ENCODE results near the gene SLC6A2. TPM values are rescaled to one million over a fixed set of nuclear protein-coding genes. Genes with fewer than 3 reads are reported as not detected.

SLC6A2 gene
- total RNA-seq, 1 experiment from 2014 or later, result 0.61 TPM

- Histone ChIP-seq H3K27ac (no peak overlapping the region), H3K9me3 (ENCODE audit: insufficient read depth, low read depth) (no peaks in the 10 kb centered on the region), H2AFZ (no peak overlapping the region), H3K27me3 (ENCODE audit: insufficient read depth, low read depth) (no peaks in the 10 kb centered on the region), H3K9me2 (ENCODE audit: insufficient read depth) (no peaks in the 10 kb centered on the region), H4K20me1 (ENCODE audit: insufficient read depth) (no peaks in the 10 kb centered on the region), H3K36me3 (ENCODE audit: low read depth) (no peaks in the 10 kb centered on the region), H3K4me2 (no peak overlapping the region), H3K4me3 (no peak overlapping the region), H3K79me2 (ENCODE audit: low read depth) (no peaks in the 10 kb centered on the region), H3F3A (ENCODE audit: insufficient read depth, low read depth) (peaks cover 3% of the 10 kb centered on the region; the same call in 1 of the 2 replicates), H3K4me1 (replicated peaks; ENCODE audit: insufficient read depth) (peaks cover 16% of the 10 kb centered on the region)
- no TSS peak for BruUV-seq (replicated peaks)
- intact Hi-C loops (cut with micrococcal nuclease; ENCODE audit: unreplicated experiment), result no loop called here
- TF ChIP-seq EZH2 (IDR thresholded peaks at IDR 0.05; ENCODE audit: low read depth), result no peak
- TF ChIP-seq, protein P1, sequence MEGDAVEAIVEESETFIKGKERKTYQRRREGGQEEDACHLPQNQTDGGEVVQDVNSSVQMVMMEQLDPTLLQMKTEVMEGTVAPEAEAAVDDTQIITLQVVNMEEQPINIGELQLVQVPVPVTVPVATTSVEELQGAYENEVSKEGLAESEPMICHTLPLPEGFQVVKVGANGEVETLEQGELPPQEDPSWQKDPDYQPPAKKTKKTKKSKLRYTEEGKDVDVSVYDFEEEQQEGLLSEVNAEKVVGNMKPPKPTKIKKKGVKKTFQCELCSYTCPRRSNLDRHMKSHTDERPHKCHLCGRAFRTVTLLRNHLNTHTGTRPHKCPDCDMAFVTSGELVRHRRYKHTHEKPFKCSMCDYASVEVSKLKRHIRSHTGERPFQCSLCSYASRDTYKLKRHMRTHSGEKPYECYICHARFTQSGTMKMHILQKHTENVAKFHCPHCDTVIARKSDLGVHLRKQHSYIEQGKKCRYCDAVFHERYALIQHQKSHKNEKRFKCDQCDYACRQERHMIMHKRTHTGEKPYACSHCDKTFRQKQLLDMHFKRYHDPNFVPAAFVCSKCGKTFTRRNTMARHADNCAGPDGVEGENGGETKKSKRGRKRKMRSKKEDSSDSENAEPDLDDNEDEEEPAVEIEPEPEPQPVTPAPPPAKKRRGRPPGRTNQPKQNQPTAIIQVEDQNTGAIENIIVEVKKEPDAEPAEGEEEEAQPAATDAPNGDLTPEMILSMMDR (conservative IDR thresholded peaks at IDR 0.05), result no peak
- POLR2A ChIA-PET (ENCODE audit: unreplicated experiment), result no interaction called here
- no peak for DNase-seq
- CTCF ChIA-PET, result no interaction called here
Measured at GRCh38 chr16:55641430-55642056, 14.2 kb upstream of the SLC6A2 start.

GRCh38 chr16:55642611-55643010 lies 13.2 kb upstream of the SLC6A2 start:
- Histone ChIP-seq H3K79me2 (ENCODE audit: low read depth) (no peaks in the 10 kb centered on the region), H3K36me3 (ENCODE audit: low read depth) (no peaks in the 10 kb centered on the region), H3K27me3 (ENCODE audit: insufficient read depth, low read depth) (no peaks in the 10 kb centered on the region), H3K4me1 (replicated peaks; ENCODE audit: insufficient read depth) (peaks cover 6% of the 10 kb centered on the region), H3K27ac (no peak overlapping the region), H3K4me2 (no peak overlapping the region), H3F3A (ENCODE audit: insufficient read depth, low read depth) (no peaks in the 10 kb centered on the region), H3K4me3 (no peak overlapping the region), H2AFZ (no peak overlapping the region), H3K9me2 (ENCODE audit: insufficient read depth) (no peaks in the 10 kb centered on the region), H4K20me1 (ENCODE audit: insufficient read depth) (no peaks in the 10 kb centered on the region), H3K9me3 (ENCODE audit: insufficient read depth, low read depth) (no peaks in the 10 kb centered on the region)
- CTCF ChIA-PET, result interaction anchor here (0.9 kb wide), 1 partner anchor 178 kb away, joined by 3 read pairs; no protein-coding TSS in a partner anchor
- intact Hi-C loops (cut with micrococcal nuclease; ENCODE audit: unreplicated experiment), result no loop called here
- no peak for TF ChIP-seq EZH2 (IDR thresholded peaks at IDR 0.05; ENCODE audit: low read depth)
- TF ChIP-seq, protein P1 (conservative IDR thresholded peaks at IDR 0.05), result no peak
- no TSS peak for BruUV-seq (replicated peaks)
- no peak for DNase-seq
- POLR2A ChIA-PET (ENCODE audit: unreplicated experiment), result no interaction called here

- Histone ChIP-seq H3K4me3 (no peak overlapping the region), H3K79me2 (ENCODE audit: low read depth) (no peaks in the 10 kb centered on the region), H3K4me1 (replicated peaks; ENCODE audit: insufficient read depth) (no peaks in the 10 kb centered on the region), H3K36me3 (ENCODE audit: low read depth) (no peaks in the 10 kb centered on the region), H4K20me1 (ENCODE audit: insufficient read depth) (no peaks in the 10 kb centered on the region), H3K4me2 (no peak overlapping the region), H2AFZ (no peak overlapping the region), H3K27ac (no peak overlapping the region), H3K9me3 (ENCODE audit: insufficient read depth, low read depth) (no peaks in the 10 kb centered on the region), H3K27me3 (ENCODE audit: insufficient read depth, low read depth) (no peaks in the 10 kb centered on the region), H3F3A (ENCODE audit: insufficient read depth, low read depth) (no peaks in the 10 kb centered on the region), H3K9me2 (ENCODE audit: insufficient read depth) (no peaks in the 10 kb centered on the region)
- intact Hi-C loops (cut with micrococcal nuclease; ENCODE audit: unreplicated experiment), result no loop called here
- no peak for TF ChIP-seq EZH2 (IDR thresholded peaks at IDR 0.05; ENCODE audit: low read depth)
- TF ChIP-seq, protein P1 (conservative IDR thresholded peaks at IDR 0.05), result no peak
- POLR2A ChIA-PET (ENCODE audit: unreplicated experiment), result no interaction called here
- no peak for DNase-seq
- no TSS peak for BruUV-seq (replicated peaks)
- CTCF ChIA-PET, result interaction anchor here (0.9 kb wide), 1 partner anchor 178 kb away, joined by 3 read pairs; no protein-coding TSS in a partner anchor
Measured at GRCh38 chr16:55643161-55643970, 12.4 kb upstream of the SLC6A2 start.

Data from PC-9 (cell line).